Activated CD4-positive, alpha-beta T cell treated with anti-CD3 and anti-CD28 coated beads, Interleukin-2, amount 50 U/mL, for 48 hours (primary cell): ENCODE data around the gene UBL7.
A peak's percentile ranks its signal among the peaks of the same experiment; 100 is the strongest.
"Not testable (repeated sequence)": the region's sequence is repeated elsewhere in the genome, so short reads cannot be mapped to it uniquely, and the experiment has no call there.

ENCODE experiments used
- DNase-seq, 2 experiments: peaks; one replicate each; pipeline ENCODE4 v3.0.0-alpha.2; 2020

The UBL7 gene, protein sequence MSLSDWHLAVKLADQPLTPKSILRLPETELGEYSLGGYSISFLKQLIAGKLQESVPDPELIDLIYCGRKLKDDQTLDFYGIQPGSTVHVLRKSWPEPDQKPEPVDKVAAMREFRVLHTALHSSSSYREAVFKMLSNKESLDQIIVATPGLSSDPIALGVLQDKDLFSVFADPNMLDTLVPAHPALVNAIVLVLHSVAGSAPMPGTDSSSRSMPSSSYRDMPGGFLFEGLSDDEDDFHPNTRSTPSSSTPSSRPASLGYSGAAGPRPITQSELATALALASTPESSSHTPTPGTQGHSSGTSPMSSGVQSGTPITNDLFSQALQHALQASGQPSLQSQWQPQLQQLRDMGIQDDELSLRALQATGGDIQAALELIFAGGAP

GRCh38 chr15:74460871-74461846 lies at the start of gene UBL7:
Gene UBL7 (minus strand): TSS chr15:74461160. CDS start chr15:74458867, 2,293 bp downstream.
- peak; percentile 98 to 99 for DNase-seq

GRCh38 chr15:74506515-74506840 lies 45.5 kb upstream of the UBL7 start:
- no peak for DNase-seq

DNA sequence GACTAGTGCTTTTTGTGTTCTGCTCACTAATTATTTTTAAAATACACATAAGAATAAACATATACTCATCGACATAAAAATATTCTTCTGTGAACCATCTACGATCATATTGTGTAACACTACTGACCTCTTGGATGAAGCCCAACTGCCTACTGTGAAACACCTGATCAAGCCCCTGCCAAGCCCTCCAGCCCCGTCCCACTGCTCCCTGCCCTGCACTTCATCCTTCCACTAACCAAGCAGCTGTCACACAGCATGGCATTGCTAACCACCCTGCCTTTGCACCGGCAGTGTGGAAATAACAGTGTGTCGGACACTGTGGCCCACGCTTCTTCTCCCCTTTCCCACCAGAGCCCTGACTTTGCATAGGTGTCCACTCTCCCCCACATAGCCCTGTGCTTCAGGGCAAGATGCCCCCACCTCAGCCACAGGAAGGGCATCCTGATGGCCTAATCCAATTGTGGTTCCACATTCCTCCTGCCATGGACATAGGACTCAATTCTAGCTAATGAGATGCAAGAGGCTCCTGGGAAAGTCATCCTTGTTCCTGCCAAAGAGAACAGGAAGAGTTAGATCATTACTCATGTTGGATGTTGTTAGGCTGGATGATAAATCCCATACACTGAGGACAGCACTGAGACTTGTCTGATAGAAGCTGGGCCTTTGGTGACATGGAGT lies 45.0 kb upstream of the UBL7 start:
- DNase-seq: no peak

DNA sequence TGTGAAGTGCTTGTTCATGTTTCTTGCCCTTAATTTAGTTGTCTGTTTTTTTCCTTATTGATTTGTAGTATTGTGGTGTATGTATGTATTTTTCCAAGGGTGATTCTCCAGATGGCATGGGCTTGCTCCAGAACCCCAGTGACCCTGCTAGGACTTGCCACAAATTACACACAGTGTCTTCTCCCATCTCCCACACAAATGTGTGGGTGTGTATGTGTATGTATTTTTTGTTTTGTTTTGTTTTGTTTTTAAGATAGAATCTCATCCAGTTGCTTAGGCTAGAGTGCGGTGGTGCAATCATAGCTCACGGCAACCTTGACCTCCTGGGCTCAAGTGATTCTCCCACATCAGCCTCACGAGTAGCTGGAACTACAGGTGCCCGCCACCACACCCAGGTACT lies 43.9 kb upstream of the UBL7 start:
- no peak for DNase-seq

DNA sequence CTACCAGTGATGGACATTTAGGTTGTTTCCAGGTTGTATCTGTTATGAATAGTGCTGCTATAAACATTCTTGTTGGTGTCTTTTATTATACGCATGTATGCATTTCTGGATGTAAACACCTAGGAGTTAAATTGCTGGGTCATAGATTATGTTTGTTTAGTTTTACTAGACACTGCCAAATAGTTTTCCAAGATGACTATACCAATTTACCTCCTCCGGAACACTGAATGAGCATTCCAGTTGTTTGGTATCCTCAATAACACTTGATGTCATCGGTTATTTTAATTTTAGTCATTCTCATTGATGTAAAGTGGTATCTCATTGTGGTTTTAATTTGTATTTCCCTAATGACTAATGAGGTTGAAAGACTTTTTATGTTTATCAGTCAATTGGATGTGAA lies 43.5 kb upstream of the UBL7 start:
- DNase-seq: no peak

GRCh38 chr15:74502301-74502700 lies 41.3 kb upstream of the UBL7 start:
- no peak for DNase-seq

GRCh38 chr15:74500401-74500800 lies 39.4 kb upstream of the UBL7 start:
- DNase-seq: no peak

DNA sequence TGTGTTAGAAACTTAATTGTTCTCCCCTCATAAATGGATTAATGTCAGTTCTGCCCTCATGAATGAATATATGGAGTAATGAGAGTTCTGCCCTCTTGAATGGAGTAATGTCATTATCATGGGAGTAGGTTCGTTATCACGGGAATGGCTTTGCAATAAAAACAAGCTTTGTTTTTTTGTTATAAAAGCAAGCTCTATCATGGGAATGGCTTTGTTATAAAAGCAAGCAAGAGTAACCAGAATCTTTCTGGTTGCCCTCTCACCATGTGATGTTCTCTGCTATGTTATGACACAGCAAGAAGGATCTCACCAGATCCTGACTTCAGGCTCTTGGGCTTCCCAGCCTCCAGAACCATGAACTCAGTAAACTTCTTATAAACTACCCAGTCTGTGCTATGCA lies 38.4 kb upstream of the UBL7 start:
- DNase-seq: no peak

DNA sequence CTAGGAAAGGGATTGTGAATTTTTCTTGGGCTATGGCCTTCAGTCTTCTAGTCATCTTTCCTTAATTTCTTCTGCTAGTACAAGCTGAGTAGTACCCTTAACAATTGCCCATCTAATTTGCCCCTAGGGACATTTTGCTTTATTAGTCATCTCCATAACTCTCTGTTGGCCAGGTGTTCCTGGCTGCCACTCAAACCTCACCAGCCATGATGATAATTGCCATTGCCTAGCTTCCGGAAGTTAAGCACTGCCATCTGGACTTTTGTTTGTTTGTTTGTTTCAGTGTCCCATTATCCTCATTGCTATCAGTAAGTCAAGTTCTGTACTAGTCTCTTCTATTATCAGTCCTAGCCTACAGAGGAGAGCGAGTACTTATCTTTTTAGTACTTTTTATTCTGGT lies 36.6 kb upstream of the UBL7 start:
- DNase-seq: no peak

DNA sequence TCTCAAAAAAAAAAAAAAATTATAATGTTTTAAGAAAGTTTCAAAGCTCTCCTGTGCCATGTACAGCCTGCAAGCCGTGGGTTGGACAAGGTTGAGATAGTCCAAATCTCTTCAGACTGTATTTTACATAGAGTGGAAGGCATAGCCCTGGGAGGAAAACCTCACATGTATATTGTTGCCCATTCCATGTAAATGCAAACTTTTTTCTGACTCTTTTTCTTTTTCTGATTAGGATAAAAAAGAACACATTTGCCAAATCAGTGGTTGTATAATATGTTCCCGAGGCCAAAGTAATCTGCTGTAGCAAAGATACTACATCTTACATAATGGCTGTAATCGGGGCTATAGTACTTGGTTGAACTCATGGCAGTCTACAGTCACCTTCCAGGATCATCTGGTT lies 35.7 kb upstream of the UBL7 start:
- no peak for DNase-seq

GRCh38 chr15:74490339-74490689 lies 29.4 kb upstream of the UBL7 start:
- DNase-seq: no peak

GRCh38 chr15:74489518-74490338 lies 28.8 kb upstream of the UBL7 start:
- peak; percentile 78 to 81 for DNase-seq

GRCh38 chr15:74488776-74489175 lies 27.8 kb upstream of the UBL7 start:
- DNase-seq: no peak

DNA sequence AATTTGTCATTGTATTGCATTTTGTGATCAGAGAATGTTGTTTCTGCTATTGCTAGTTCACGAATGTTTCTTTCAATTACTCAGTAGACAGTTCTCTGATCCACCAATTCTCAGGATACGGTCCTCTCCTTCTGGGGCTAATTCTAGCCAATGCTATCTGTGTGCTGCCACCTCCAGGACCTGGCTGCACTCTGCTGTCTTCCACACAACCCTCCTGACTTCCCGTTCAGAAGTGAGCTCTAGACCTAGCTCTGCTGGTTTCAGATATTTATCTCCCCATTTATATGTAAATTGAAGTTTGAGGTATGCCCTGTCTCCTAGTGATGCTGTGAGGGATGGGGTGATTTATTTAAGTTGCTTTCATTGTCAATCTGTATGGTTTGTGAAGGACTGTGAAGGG lies 21.7 kb upstream of the UBL7 start:
- DNase-seq: no peak

DNA sequence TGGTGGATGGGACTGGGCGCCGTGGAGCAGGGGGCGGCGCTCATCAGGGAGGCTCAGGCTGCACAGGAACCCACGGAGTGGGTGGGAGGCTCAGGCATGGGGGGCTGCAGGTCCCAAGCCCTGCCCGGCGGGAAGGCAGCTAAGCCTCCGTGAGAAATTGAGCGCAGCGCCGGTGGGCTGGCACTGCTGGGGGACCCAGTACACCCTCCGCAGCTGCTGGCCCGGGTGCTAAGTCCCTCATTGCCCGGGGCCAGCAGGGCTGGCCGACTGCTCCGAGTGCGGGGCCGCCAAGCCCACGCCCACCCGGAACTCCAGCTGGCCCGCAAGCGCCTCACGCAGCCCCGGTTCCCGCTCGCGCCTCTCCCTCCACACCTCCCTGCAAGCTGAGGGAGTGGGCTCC lies 19.4 kb upstream of the UBL7 start:
- not testable (repeated sequence) for DNase-seq

DNA sequence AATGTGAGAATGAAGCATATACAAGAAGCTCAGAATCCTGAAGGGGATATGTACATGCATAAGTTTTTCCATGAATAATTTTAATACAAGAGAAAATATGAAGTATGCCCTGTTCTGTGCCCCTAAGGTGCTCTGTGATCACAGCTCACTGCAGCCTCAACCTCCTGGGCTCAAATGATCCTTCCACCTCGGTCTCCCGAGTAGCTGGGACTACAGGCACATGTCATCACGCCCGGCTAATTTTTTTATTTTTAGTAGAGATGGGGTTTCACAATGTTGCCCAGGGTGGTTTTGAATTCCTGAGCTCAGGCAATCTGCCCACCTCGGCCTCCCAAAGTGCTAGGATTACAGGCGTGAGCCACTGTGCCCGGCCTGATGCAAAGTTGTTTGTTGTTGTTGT lies 10.7 kb upstream of the UBL7 start:
- not testable (repeated sequence) for DNase-seq

GRCh38 chr15:74470631-74471395 lies 9.9 kb upstream of the UBL7 start:
- no peak for DNase-seq

DNA sequence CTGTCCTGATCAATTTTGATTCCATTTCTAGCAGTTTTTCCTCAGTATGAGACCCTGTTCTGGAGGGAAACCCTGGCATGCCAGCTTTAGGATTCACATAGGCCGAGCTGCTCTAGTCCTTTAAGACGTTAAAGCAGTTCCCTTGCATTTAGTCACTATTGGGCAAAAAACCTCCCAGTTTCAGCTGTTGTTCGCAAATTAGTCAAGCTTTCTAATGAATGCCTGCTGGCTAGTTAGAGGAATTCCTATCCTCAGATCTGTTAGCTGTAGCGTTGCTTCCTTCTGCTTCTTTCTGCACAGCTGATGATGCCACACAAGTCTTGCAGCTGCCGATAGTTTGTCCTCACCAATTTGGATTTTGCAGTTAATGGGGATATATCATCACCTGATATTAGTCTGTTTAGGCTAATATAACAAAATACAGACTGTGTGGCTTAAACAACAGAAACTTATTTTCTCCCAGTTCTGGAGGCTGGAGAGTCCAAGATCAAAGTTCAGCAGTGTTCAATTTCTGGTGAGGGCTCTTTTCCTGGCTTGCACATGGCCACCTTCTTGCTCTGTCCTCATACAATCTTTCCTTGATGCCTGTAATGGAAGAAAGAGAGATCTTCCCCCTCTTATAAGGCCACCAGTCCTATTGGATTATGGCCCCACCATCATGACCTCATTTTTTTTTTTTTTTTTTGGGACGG lies 7.5 kb upstream of the UBL7 start:
- DNase-seq: no peak

DNA sequence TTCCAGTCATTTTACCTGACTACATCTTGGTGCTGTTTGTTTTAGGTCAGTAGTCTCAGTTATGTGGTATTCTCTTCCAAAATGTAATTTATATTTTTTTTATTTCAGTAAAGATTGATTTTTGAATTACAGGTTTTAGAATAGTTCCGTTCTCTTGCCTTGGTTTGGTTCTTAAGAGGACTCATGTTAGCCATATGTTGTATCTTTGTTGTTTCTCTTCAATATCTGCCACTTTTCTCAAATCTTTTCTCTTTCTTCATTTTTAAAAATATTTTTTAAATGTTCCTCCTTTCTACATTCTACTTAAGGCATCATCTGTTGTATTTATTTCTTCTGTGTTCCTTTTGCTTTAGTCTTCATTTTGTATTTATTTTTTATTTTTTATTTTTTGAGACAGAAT lies 5.6 kb upstream of the UBL7 start:
- no peak for DNase-seq

- DNase-seq: no peak
Measured at GRCh38 chr15:74464897-74465296, 3.9 kb upstream of the UBL7 start.

GRCh38 chr15:74464216-74464615 lies 3.3 kb upstream of the UBL7 start:
- DNase-seq: no peak
